ENCODE results near the gene MAGI3. TPM values are rescaled to one million over a fixed set of nuclear protein-coding genes. Genes with fewer than 3 reads are reported as not detected.

MAGI3 gene
- total RNA-seq, 1 donor, result 7.2 TPM

DNA sequence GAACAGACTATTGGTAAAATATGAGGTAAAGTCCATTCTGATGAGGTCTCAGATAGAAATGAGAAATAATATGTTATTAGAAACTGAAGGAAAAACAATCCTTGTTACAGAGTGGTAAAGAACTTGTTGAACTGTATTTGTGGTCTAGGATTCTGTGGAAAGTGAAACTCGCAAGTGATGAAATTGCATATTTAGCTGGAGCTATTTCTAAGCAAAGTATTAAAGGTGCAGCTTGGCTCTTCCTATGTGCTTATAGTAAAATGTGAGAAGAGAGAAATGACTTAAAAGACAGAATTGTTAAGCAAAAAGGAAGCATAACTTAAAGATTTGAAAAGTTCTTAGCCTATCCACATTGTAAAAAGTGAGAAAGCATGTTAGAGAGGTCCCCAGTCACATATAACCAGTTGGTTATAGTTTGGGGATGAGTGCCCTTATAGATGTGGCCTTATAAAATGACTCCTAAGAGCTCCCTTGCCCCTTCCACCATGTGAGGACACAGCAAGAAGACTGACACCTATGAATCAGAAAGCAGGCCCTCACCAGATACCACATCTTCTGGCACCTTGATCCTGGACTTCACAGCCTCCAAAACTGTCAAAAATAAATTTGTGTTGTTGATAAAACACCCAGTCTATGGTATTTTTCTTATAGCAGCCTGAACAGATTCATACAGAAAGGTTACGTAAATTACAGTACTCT, 344.2 kb downstream of the MAGI3 start:
- Histone ChIP-seq H2AFZ (ENCODE audit: low read length) (no peak overlapping the region), H3K9me3 (ENCODE audit: low read depth, low read length) (no peaks in the 10 kb centered on the region), H3K4me1 (ENCODE audit: insufficient read depth, low read length) (no peaks in the 10 kb centered on the region), H3K79me2 (ENCODE audit: insufficient read depth, low read length) (no peaks in the 10 kb centered on the region), H3K27ac (ENCODE audit: low read depth, low read length) (no peak overlapping the region), H3K4me2 (ENCODE audit: insufficient read depth, low read length) (no peak overlapping the region), H3K4me3 (ENCODE audit: insufficient read depth, low read length) (no peak overlapping the region), H3K27me3 (ENCODE audit: insufficient read depth, low read length) (no peaks in the 10 kb centered on the region), H4K20me1 (ENCODE audit: insufficient read depth, low read length) (no peaks in the 10 kb centered on the region), H3K36me3 (ENCODE audit: insufficient read depth, low read length) (peaks cover 29% of the 10 kb centered on the region)
- no peak for DNase-seq (ENCODE audit: insufficient read length, low spot score, missing footprints)
- TF ChIP-seq CTCF (IDR thresholded peaks at IDR 0.05; ENCODE audit: extremely low read depth, low read depth, low read length), result no peak

Small RNA genes lying within 50 kb of the gene (small RNA-seq; reads per million reads assigned to genes)
- gene MTND5P20, result not detected

Measured in osteoblast (primary cell).